HFF-Myc (cell line): ENCODE measurements around the gene PGP.
"Not testable (repeated sequence)": the region's sequence is repeated elsewhere in the genome, so short reads cannot be mapped to it uniquely, and the experiment has no call there.

Experiments
- DNase-seq: peaks from one replicate; pipeline ENCODE4 v3.0.0-alpha.2; 2011; ENCODE audit warnings: low read depth; ENCODE audit errors: extremely low read depth
- H3K4me3 ChIP-seq: replicated peaks from 2 replicates; pipeline ENCODE4 v1.5.1; 2011; ENCODE audit warnings: low read depth, mild to moderate bottlenecking, control low read depth, low read length
- TF ChIP-seq, protein P1 (sequence below): IDR thresholded peaks from 2 replicates; pipeline ENCODE4 v1.5.1; 2012; ENCODE audit warnings: mild to moderate bottlenecking, low read depth, low read length, control low read depth; ENCODE audit errors: missing control alignments

Gene PGP

DNA sequence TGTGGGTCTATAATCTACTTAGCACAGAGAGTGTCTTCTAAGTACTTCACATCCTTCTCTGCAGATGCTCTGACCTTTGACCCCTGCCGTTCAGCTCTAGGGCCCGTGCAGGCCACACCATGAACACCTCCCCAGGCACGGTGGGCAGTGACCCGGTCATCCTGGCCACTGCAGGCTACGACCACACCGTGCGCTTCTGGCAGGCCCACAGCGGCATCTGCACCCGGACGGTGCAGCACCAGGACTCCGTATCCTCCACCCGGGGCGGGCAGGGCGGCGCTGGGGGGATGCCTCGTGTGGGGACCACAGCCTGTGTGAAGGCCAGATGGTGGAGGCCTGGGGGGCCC is 8.7 kb downstream of the PGP start:
- TF ChIP-seq, protein P1, sequence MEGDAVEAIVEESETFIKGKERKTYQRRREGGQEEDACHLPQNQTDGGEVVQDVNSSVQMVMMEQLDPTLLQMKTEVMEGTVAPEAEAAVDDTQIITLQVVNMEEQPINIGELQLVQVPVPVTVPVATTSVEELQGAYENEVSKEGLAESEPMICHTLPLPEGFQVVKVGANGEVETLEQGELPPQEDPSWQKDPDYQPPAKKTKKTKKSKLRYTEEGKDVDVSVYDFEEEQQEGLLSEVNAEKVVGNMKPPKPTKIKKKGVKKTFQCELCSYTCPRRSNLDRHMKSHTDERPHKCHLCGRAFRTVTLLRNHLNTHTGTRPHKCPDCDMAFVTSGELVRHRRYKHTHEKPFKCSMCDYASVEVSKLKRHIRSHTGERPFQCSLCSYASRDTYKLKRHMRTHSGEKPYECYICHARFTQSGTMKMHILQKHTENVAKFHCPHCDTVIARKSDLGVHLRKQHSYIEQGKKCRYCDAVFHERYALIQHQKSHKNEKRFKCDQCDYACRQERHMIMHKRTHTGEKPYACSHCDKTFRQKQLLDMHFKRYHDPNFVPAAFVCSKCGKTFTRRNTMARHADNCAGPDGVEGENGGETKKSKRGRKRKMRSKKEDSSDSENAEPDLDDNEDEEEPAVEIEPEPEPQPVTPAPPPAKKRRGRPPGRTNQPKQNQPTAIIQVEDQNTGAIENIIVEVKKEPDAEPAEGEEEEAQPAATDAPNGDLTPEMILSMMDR: no peak
- no peak for DNase-seq

DNA sequence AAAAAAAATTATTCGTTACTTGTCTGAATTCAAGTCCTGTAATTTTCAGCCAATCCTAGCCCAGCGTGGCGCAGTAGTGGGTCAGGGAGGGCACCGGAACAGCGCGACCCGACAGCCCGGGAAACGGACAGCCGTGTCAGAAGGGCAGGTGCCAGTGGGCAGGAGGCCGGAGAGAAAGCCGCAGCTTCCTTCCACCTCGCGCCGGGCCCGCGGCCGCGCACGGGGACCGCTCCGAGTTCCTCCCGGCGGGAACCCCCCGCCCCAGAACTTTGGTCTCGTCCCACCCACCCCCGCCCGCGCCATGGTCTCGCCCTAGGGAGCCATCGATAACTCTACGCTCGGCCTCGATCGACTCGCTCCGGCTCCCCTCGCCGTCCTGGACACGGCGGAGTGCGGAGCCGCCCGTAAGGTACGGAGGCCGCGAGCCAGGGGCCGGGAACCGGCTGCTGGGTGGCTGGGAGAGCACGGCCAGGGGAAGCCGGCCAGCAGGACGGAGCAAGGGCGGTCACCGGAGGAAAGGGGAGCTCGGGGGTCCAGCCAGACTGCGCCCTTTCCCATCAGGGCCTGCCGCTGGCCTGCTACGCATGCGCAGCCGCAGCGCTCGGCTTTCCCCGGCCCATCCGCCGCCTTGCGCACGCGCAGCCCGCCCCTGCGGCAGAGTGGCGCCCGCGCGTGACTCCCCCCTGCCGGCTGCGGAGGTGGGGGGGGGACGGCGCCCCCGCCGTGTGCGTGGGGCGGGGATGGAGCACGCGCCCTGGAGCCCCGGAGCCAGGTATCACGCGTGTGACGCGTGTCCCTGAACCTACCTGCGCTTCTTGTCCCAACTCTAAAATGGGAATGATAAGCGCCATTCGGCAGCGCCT is 9.3 kb downstream of the PGP start, which contains the start of gene MLST8:
Gene MLST8 (plus strand): TSS at position 351 of the 863 bp plus-strand sequence. CDS start 632 bp downstream, outside the sequence.
- peak within 1 kb of the TSS; percentile 84 for H3K4me3 ChIP-seq
- DNase-seq: peak; percentile 49
- TF ChIP-seq, protein P1: no peak

More for the DNA sequence above, 8.7 kb downstream of the PGP start:
- H3K4me3 ChIP-seq: peak overlapping the region; percentile 84

DNA sequence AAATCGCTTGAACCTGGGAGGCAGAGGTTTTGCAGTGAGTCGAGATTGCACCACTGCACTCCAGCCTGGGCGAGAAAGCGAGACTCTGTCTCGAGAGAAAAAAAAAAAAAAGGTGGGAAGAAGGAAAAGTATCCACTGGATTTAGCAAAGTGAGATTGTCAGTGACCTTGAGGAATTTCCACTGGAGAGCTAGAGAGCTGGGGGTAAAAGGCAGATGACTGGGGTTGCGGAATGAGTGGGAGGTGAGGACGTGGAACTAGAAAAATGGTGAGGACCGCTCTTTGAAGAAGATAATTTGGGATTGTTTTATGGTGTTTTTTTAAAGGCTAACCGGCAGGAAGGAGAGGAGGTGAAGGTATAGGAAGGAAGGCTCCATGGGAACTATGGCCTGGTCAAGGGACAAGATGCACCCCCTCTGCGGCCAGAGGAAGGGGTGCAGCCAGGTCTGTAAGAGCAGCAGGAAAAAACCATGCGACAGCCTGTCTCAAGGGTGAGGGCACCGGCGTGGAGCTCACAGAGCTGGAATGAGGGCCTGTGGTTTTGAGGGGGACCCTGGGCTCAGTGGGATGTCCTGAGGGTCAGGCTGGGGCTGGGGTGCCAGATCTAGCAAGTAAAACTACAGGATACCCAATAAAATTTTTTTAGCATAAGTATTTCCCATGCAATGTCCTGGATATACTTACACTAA is 10.1 kb downstream of the PGP start:
- DNase-seq: no peak
- peak overlapping the region; percentile 84 for H3K4me3 ChIP-seq
- TF ChIP-seq, protein P1: no peak

DNA sequence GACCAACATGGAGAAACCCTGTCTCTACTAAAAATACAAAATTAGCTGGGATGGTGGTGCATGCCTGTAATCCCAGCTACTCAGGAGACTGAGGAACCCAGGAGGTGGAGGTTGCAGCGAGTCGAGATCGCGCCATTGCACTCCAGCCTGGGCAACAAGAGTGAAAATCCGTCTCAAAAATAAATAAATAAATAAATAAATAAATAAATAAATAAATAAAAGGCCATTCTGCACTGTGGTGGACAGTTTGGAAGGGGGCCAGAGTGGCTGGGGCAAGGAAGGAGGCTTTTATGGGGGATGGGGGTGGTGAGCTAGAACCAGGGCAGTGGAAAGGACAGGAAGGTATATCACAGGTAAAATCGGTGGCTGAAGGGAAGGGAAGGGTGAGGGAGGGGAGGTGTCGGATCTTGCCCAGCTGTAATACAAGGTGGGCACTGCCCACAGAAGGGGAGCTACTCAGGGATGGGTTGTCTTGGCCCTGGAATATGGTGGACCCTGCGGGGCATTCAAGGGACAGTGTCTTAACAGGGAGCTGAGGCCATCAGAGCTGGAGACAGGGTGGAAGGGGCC is 11.4 kb downstream of the PGP start:
- not testable (repeated sequence) for DNase-seq, H3K4me3 ChIP-seq

DNA sequence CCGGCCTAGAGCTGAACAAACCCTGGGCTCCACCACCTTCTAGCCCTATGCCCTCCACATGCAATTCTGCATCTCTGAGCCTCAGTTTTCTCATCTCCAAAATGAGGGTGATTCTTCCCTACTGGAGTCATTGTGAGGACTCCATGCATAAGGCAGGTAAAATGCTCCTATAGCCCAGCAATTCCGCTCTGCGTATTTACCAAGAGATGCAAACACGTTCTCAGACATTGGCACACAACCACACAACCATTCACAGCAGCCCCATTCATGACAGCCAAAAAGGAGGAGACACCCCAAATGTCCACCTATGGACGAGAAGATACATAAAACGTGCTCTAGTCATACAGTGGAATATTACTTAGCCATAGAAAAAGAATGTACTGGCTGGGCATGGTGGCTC is 14.3 kb downstream of the PGP start:
- no peak overlapping the region for H3K4me3 ChIP-seq
- TF ChIP-seq, protein P1: no peak
- DNase-seq: no peak

DNA sequence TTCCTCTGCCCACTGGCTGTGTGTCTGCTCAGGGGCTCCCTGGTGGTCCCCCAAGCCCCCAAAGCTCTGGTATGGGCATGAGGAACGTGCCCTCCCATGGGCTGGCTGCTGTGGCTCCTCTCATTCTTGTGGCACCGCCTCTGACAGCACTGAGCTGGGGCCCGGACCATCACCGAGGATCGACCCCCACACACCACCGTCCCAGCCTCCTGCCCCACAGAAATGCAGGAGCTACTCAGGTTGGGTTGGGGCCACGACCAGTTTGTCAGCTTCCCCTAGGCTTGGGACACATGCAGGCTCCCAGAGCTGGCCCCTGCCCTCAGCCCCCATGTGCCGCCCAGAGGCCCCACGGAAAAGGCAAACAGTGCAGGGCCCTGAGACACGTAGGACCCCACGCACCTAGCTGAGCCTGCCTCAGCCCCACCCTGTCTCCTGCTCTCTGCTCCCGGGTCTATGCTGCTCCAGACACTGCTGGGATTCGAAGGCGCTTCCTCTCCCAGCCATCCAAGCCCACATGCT is 15.0 kb downstream of the PGP start:
- no peak overlapping the region for H3K4me3 ChIP-seq
- no peak for DNase-seq
- TF ChIP-seq, protein P1: no peak

DNA sequence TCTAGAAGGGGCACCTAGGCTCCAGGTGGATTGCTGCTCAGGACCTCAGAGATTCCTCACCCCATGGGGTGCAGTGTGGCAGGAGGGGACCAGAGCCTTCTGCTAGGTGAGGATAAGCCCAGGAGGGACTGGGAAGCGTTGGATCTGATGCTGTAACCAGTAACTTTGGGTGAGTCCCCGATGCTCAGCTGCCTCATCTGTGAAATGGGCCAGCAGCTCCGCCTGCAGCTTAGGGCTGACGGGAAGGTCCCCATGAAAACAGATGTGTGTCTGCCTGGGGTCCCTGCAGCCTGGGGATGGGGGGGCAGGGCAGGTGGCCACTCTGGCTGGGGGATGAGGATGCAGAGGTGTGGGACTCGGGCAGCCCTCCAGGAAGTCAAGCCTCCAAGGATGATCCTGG is 15.5 kb downstream of the PGP start:
- no peak overlapping the region for H3K4me3 ChIP-seq
- TF ChIP-seq, protein P1: no peak
- DNase-seq: no peak
